ENCODE data around the gene ATG4B. TPM values are rescaled to one million over a fixed set of nuclear protein-coding genes. Genes with fewer than 3 reads are reported as not detected.
A peak's percentile ranks its signal among the peaks of the same experiment; 100 is the strongest.

ATG4B gene
- total and polyA plus RNA-seq, 2 donors (not counting 3 experiments of a cell fraction or from before 2014, with no cell fraction given): 83.6 to 113 TPM

DNA sequence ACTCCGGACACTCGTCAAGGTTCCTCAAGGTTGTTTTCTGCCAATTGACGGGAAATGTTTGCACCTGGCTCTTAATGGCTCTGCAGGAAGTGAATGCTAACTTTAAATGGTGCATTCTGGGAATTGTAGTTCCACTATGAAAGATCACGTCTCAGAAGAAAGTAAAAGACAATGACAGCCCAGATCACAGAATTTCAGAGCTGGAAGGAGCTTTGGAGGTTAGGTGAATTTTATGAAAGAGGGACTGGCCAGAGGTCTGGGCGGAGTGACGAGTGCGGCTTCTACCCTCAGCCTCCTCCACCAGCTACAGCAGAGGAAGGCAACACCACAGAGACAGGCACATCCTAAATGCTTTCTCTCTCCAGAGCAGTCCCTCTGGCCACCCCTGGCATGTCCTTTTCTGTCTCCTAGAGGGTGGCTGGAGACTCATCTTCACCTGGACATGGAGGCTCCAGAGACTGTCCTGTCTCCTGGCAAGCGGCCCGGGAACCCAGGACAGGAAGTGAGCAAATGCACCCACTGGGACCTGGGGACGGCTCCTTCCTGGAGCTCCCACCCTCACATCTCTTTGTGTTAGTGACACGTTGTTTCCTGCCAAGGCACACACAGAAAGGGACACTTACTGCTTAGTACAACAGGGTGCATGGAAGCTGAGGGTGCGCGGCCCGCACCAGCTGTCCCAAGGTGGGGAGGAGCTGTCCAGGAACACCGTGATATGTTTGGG, 19.9 kb upstream of the ATG4B start:
- ChIA-PET POLR2A (no interaction called here), CTCF (interaction anchor here (1.2 to 1.5 kb wide), 3 partner anchors 12 to 16 kb away, joined by 4 to 6 read pairs (median 5); no protein-coding TSS in a partner anchor)
- Histone ChIP-seq H3K4me2 (ENCODE audit: insufficient read depth, low read length) (peak overlapping the region; percentile 32), H3K79me2 (ENCODE audit: control insufficient read depth, insufficient read depth, low read length) (peaks cover 48% of the 10 kb centered on the region), H3K36me3 (ENCODE audit: control insufficient read depth in 2 of 2, extremely low read depth in 1 of 2, insufficient read depth in 2 of 2, low read length in 2 of 2) (no peaks in the 10 kb centered on the region), H2AFZ (ENCODE audit: low read depth, low read length) (peak overlapping the region; percentile 17), H3K4me1 (ENCODE audit: control insufficient read depth, extremely low read depth, insufficient read depth, low read length) (peaks cover 13% of the 10 kb centered on the region), H4K20me1 (replicated peaks; ENCODE audit: control insufficient read depth, extremely low read depth, insufficient read depth, low read length) (peaks cover 2% of the 10 kb centered on the region), H3K27me3 (ENCODE audit: control insufficient read depth in 2 of 2, insufficient read depth in 2 of 2, low read length in 2 of 2) (no peaks in the 10 kb centered on the region), H3K9me3 (replicated peaks; ENCODE audit: control insufficient read depth, insufficient read depth, low read length) (no peaks in the 10 kb centered on the region), H3K9ac (replicated peaks; ENCODE audit: extremely low read depth, insufficient read depth, low read length) (no peak overlapping the region), H3K27ac (ENCODE audit: insufficient read depth, low read depth, low read length) (peak overlapping the region; percentile 29), H3K4me3 (replicated peaks in 1 of 3; ENCODE audit: insufficient read depth in 1 of 3, low read depth in 1 of 3, low read length in 3 of 3) (no peak overlapping the region), H3K9me1 (replicated peaks; ENCODE audit: control insufficient read depth, extremely low read depth, insufficient read depth, low read length) (no peaks in the 10 kb centered on the region)
- dilution Hi-C loops (cut with MboI; ENCODE audit: extremely low pct_ligation_motif_present, low sequenced_read_pairs): no loop called here
- TF ChIP-seq, protein P1, sequence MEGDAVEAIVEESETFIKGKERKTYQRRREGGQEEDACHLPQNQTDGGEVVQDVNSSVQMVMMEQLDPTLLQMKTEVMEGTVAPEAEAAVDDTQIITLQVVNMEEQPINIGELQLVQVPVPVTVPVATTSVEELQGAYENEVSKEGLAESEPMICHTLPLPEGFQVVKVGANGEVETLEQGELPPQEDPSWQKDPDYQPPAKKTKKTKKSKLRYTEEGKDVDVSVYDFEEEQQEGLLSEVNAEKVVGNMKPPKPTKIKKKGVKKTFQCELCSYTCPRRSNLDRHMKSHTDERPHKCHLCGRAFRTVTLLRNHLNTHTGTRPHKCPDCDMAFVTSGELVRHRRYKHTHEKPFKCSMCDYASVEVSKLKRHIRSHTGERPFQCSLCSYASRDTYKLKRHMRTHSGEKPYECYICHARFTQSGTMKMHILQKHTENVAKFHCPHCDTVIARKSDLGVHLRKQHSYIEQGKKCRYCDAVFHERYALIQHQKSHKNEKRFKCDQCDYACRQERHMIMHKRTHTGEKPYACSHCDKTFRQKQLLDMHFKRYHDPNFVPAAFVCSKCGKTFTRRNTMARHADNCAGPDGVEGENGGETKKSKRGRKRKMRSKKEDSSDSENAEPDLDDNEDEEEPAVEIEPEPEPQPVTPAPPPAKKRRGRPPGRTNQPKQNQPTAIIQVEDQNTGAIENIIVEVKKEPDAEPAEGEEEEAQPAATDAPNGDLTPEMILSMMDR (IDR thresholded peaks at IDR 0.05; ENCODE audit: extremely low read depth in 1 of 2, insufficient read depth in 1 of 2, low read depth in 1 of 2, low read length in 2 of 2): no peak
- TF ChIP-seq, protein P2, sequence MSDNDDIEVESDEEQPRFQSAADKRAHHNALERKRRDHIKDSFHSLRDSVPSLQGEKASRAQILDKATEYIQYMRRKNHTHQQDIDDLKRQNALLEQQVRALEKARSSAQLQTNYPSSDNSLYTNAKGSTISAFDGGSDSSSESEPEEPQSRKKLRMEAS (IDR thresholded peaks at IDR 0.05; ENCODE audit: insufficient read depth, insufficient read length): no peak
- TF ChIP-seq JUN (IDR thresholded peaks at IDR 0.05; ENCODE audit: borderline replicate concordance, insufficient read depth, insufficient read length, low read depth): no peak
- no peak for TF ChIP-seq EZH2 (IDR thresholded peaks at IDR 0.05; ENCODE audit: borderline replicate concordance, low read depth, low read length, severe bottlenecking)
- TF ChIP-seq POLR2A (IDR thresholded peaks at IDR 0.05; ENCODE audit: low read depth, low read length): no peak
- no peak for TF ChIP-seq GATA2 (IDR thresholded peaks at IDR 0.05; ENCODE audit: insufficient read depth, insufficient read length, low read depth, low read length)
- TF ChIP-seq FOS (IDR thresholded peaks at IDR 0.05; ENCODE audit: borderline replicate concordance, insufficient read depth, low read length): no peak
- no peak for TF ChIP-seq POLR2AphosphoS5 (IDR thresholded peaks at IDR 0.05; ENCODE audit: insufficient read depth, low read depth, low read length)
- TF ChIP-seq MYC (IDR thresholded peaks at IDR 0.05; ENCODE audit: low read depth, low read length): no peak
- no TSS peak for BruUV-seq (replicated peaks)
- FAIRE-seq (peak; percentile 75), DNase-seq (ENCODE audit: low read depth, low spot score) (peak; percentile 41)
- intact Hi-C loops (cut with micrococcal nuclease): no loop called here
